ENCODE results near the gene AFF3. TPM values are rescaled to one million over a fixed set of nuclear protein-coding genes. Genes with fewer than 3 reads are reported as not detected.
A peak's percentile ranks its signal among the peaks of the same experiment; 100 is the strongest.
"Not testable (repeated sequence)": the region's sequence is repeated elsewhere in the genome, so short reads cannot be mapped to it uniquely, and the experiment has no call there.

Gene AFF3
- polyA plus RNA-seq, 3 donors from 2014 or later: 1.4 to 7.4 (median 3.8) TPM

DNA sequence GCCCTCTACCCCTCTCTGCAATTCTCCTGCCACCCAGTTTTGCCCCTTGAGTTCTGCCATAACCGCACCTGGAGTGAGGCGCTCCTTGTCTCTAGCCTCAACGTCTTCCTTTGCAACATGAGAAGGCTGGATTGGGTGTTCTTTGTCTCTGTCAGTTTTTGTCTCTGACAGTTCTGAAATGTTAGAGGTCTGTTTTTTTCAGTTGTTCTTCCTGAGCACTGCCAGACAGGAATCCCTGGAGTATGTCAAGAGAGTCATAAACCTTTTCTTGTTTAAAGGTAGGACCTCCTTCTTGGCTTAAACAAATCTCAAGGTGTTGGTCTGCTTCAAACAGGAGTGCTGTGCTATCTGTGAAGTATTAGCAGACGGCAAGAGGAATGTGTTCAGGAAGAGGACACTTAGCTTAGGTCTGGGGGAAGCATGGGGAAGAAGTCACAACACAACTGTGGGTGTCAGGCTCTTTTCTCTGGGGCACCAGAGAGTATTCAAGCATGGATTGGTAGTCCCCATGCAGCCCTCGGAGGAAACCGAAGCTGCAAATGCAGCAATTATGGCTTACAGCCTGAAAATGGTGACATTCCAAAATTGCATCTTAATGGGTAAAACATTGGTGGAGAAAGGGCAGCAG is 32.3 kb downstream of the AFF3 start:
- H3K27ac Mint-ChIP-seq: no peak overlapping the region
- peaks cover 10 to 11% of the 10 kb centered on the region in 2 donors for H3K4me1 Mint-ChIP-seq
- peaks cover 0 to 2% (median 0%) of the 10 kb centered on the region in 6 donors for H3K9me3 Mint-ChIP-seq
- no peak overlapping the region for H3K4me3 Mint-ChIP-seq
- DNase-seq: no peak
- peaks cover 0 to 15% (median 12%) of the 10 kb centered on the region in 3 donors for H3K27me3 Mint-ChIP-seq (ENCODE audit: low read depth in 3 of 3)
- H3K36me3 Mint-ChIP-seq: no peaks in the 10 kb centered on the region

GRCh38 chr2:100108648-100109020 is 33.8 kb downstream of the AFF3 start:
- H3K9me3 Mint-ChIP-seq, DNase-seq, H3K4me3 Mint-ChIP-seq, H3K27ac Mint-ChIP-seq, H3K36me3 Mint-ChIP-seq, H3K4me1 Mint-ChIP-seq: not testable (repeated sequence)
- peaks cover 0 to 15% (median 12%) of the 10 kb centered on the region in 3 donors for H3K27me3 Mint-ChIP-seq (ENCODE audit: low read depth in 3 of 3)

DNA sequence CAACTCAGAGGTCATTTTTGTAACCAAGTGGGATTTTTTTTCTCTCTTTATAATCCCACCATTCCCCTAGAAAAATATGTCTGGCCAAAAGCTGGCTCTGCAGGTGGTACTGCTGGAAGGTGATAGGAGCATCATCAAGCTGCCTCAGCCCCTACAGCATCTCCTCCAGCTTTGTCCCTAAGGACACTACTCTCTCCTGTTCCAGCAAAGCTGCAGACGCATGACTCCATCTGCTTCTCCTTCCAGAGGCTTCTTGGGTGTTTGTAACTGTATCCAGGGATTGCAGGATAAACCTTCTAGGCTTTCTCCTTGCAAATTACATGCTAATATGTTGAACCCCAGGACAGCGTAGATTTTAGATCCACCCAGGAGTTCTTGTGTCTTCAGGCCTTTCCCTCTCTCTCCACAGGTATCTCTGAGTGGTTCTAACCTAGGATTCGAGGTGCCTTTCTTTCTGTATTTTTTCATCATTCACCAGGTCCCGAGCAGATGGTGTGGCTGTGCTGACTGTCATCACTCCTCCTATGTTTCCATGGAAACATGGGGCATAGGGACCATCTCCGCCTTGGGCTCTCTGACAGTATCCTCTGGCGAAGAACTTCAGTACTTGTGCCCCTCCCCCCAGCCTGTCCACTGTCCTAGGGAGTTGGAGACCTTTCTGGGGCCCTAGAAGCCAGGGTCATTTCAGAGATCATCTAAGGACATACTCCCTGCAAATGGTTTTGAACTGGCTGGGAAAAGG is 34.3 kb downstream of the AFF3 start:
- Mint-ChIP-seq H3K27me3 (ENCODE audit: low read depth in 3 of 3) (peaks cover 0 to 15% (median 12%) of the 10 kb centered on the region in 3 donors), H3K9me3 (peaks cover 0 to 2% (median 0%) of the 10 kb centered on the region in 6 donors)
- no peak for DNase-seq

GRCh38 chr2:100107440-100107839 is 35.0 kb downstream of the AFF3 start:
- H3K27ac Mint-ChIP-seq: no peak overlapping the region
- H3K9me3 Mint-ChIP-seq: peaks cover 0 to 2% (median 0%) of the 10 kb centered on the region in 6 donors
- H3K4me3 Mint-ChIP-seq: no peak overlapping the region
- no peak for DNase-seq
- H3K27me3 Mint-ChIP-seq (ENCODE audit: low read depth in 3 of 3): peaks cover 0 to 15% (median 9%) of the 10 kb centered on the region in 3 donors
- H3K36me3 Mint-ChIP-seq: no peaks in the 10 kb centered on the region
- H3K4me1 Mint-ChIP-seq: peaks cover 0 to 6% of the 10 kb centered on the region in 2 donors

More for the DNA sequence above, 34.3 kb downstream of the AFF3 start:
- Mint-ChIP-seq H3K36me3 (no peaks in the 10 kb centered on the region), H3K4me1 (peaks cover under 1 to 6% of the 10 kb centered on the region in 2 donors), H3K4me3 (no peak overlapping the region), H3K27ac (no peak overlapping the region)

DNA sequence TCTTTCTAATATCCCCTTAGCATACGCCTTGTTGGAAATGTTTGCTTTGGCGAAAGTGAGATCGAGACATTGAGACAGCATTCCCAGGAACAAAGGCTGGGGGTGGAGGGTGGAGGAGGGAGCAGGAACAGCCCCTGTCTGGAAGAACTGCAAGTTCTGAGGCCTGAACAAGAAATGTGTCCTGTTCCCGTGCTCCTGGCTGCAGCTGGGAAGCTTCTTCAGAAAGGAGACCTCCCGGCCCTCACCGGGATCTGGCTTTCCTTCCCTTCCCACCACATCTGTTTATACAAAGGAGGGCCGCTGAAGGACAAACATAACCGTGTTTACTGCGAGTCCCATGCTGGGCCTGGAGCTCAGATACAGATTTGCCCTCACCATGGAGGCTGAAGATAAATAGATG is 35.9 kb downstream of the AFF3 start:
- H3K4me3 Mint-ChIP-seq: peak overlapping the region in 1 of 5 donors; percentile 67
- no peak overlapping the region for H3K27ac Mint-ChIP-seq
- H3K4me1 Mint-ChIP-seq: peaks cover 0 to 6% of the 10 kb centered on the region in 2 donors
- no peak for DNase-seq
- peaks cover 0 to 15% (median 9%) of the 10 kb centered on the region in 3 donors for H3K27me3 Mint-ChIP-seq (ENCODE audit: low read depth in 3 of 3)
- H3K36me3 Mint-ChIP-seq: no peaks in the 10 kb centered on the region
- peaks cover 0 to 2% (median 0%) of the 10 kb centered on the region in 6 donors for H3K9me3 Mint-ChIP-seq

DNA sequence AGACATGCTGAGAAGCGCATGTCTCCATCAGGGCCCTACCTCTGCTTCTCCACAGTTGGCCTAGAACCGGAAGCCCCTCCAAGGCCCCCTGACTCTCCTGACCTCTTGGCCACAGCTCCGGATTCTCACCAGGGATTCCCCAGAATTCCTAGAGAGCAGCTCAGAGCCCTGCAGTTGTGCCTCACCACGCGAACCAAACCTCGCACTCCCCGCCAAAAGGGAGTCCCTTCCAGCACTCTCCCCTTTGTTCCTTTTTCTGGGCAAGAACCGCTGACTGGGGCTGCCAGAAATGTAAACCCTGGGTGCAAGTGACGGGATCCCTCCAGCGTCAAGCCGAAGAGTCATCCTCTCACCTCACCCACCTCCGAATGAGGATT is 36.7 kb downstream of the AFF3 start:
- peaks cover 0 to 2% (median 0%) of the 10 kb centered on the region in 6 donors for H3K9me3 Mint-ChIP-seq
- H3K4me1 Mint-ChIP-seq: peaks cover 0 to 6% of the 10 kb centered on the region in 2 donors
- peaks cover 0 to 12% (median 9%) of the 10 kb centered on the region in 3 donors for H3K27me3 Mint-ChIP-seq (ENCODE audit: low read depth in 3 of 3)
- H3K36me3 Mint-ChIP-seq: no peaks in the 10 kb centered on the region
- DNase-seq: no peak
- no peak overlapping the region for H3K27ac Mint-ChIP-seq
- H3K4me3 Mint-ChIP-seq: peak overlapping the region; percentile 64 to 77 (median 68)

DNA sequence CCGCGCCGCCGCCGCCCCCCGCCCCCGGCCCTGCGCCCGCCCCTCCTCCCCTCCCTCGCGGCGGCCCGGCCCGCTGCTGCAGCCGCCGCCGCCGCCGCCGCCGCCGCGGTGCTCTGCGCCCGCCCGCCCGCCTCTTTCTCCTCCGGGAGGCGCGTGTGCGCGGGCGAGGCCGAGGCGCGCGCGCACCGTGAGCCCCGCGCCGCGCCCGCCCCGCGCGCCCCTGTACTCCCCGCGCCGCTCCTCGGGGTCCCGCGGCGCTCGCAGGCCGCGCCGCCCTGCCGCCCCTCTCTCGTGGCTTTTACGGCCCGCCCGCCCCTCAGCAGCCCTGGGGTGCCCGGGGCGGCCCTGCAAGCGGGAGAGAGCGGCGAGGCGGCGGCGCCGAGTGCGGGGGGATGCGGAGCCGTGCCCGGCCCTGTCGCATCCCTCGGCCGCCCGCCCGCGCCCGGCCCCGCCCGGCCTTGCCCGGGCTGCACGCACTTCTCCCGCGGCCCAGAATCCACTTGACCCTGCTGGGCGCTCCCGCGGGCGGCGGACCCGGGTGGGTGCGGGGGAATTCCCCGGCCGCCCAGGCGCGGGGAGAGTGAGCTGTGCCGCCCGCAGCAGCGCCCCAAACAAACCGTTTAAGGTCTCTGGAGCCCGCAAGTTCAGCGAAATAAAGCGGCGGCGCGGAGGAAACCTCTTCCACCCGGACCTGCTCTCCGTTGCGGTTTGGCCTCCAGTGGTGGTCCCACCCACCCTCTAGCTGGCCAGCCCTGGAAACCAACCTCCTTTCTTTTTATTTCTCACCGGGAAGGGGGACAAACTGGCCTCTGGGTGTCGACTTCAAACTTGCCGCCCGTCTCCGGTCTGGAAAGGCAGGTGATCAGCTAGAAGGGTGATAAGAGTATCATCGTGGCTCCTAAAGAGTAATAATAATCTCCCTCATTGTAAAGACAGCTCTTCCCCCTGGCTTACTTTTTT is 37.4 kb downstream of the AFF3 start:
- Mint-ChIP-seq H3K9me3 (peaks cover 0 to 2% (median 0%) of the 10 kb centered on the region in 6 donors), H3K27ac (no peak overlapping the region), H3K4me3 (peak overlapping the region; percentile 64 to 77 (median 68)), H3K4me1 (peaks cover 0 to 6% of the 10 kb centered on the region in 2 donors), H3K27me3 (ENCODE audit: low read depth in 3 of 3) (peaks cover 0 to 9% (median 8%) of the 10 kb centered on the region in 3 donors), H3K36me3 (no peaks in the 10 kb centered on the region)
- DNase-seq: peak; percentile 3 to 7 (median 5)

DNA sequence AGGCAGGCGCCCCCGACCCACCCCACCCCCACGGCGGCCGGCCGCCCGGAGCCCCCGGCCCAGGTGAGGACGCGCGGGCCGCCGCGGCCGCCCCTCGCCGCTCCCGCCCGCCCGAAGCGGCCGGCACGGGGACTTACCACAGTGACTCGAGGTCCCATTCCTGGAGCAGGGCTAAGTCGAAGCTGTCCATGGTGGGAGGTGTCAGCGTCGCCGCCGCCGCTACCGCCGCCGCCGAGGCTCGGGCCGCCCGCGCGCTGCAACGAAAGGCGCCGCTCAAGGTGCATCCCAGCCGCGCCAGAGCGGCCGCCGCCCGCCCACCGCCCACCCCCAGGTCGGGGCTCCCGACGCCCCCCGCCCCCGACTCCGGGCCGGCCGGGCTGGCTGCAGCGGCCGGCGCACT is 38.1 kb downstream of the AFF3 start:
- H3K36me3 Mint-ChIP-seq; H3K27me3 Mint-ChIP-seq (ENCODE audit: low read depth in 3 of 3); H3K9me3 Mint-ChIP-seq; H3K4me1 Mint-ChIP-seq; H3K27ac Mint-ChIP-seq; DNase-seq; H3K4me3 Mint-ChIP-seq: not testable (repeated sequence)

DNA sequence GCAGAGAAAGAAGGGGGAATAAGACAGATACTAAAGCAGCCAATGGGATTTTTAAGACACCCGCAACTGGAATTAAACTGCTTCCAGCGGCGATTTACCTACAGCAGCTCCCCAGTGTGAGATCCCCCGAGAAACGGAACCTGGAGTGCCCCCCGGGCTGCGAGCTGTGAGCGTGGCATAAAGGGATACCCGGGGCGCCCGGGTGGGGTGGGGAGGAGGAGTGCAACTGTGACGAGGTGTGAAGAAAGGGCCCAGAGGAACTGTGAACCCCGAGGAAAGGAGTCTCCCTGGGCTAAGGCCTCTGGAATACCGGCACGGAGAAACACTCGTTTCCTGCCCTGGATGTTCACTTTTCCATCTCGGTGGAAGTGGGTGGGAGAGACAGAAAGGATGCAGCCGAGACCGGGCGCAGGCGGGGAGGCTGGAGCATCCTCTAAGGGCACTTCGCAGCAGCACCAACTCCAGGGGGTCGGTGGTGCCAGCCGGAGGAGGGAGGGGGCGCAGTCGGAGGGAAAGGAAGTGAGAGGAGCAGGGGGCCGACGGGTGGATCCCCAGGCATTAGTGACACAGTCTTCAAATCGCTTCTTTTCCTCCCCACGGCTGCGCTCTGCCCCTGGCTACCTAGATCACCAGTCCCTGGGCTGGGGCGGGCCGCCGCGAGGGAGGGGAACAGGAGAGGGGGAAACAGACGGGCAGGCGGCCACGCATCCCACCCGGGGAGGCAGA is 38.7 kb downstream of the AFF3 start:
- not testable (repeated sequence) for H3K4me1 Mint-ChIP-seq; H3K36me3 Mint-ChIP-seq; H3K9me3 Mint-ChIP-seq; H3K27ac Mint-ChIP-seq; DNase-seq; H3K27me3 Mint-ChIP-seq (ENCODE audit: low read depth in 3 of 3)
- peak overlapping the region in 1 of 5 donors; percentile 26 for H3K4me3 Mint-ChIP-seq

GRCh38 chr2:100102466-100103180 is 39.8 kb downstream of the AFF3 start:
- not testable (repeated sequence) for H3K27ac Mint-ChIP-seq; H3K4me1 Mint-ChIP-seq; H3K4me3 Mint-ChIP-seq; DNase-seq; H3K9me3 Mint-ChIP-seq; H3K27me3 Mint-ChIP-seq (ENCODE audit: low read depth in 3 of 3); H3K36me3 Mint-ChIP-seq

- DNase-seq; H3K27me3 Mint-ChIP-seq (ENCODE audit: low read depth in 3 of 3); H3K9me3 Mint-ChIP-seq; H3K36me3 Mint-ChIP-seq; H3K27ac Mint-ChIP-seq; H3K4me1 Mint-ChIP-seq; H3K4me3 Mint-ChIP-seq: not testable (repeated sequence)
Measured at GRCh38 chr2:100098855-100099254, 43.5 kb downstream of the AFF3 start.

GRCh38 chr2:100097611-100098294 is 44.6 kb downstream of the AFF3 start:
- not testable (repeated sequence) for H3K36me3 Mint-ChIP-seq; H3K27me3 Mint-ChIP-seq (ENCODE audit: low read depth in 3 of 3); H3K9me3 Mint-ChIP-seq; H3K4me3 Mint-ChIP-seq; DNase-seq; H3K4me1 Mint-ChIP-seq; H3K27ac Mint-ChIP-seq
